Activated CD4-positive, alpha-beta T cell treated with anti-CD3 and anti-CD28 coated beads, Interleukin-2, amount 50 U/mL, for 16 hours (primary cell): ENCODE data around the gene AFF1.
"Not testable (repeated sequence)": the region's sequence is repeated elsewhere in the genome, so short reads cannot be mapped to it uniquely, and the experiment has no call there.

Experiments used
- DNase-seq: peaks from one replicate; pipeline ENCODE4 v3.0.0-alpha.2; 2020

AFF1 gene

GRCh38 chr4:86989658-86990057 is 54.8 kb downstream of the AFF1 start:
- not testable (repeated sequence) for DNase-seq

- no peak for DNase-seq
These were observed 55.7 kb downstream of the AFF1 start for GRCh38 chr4:86990510-86990909.

DNA sequence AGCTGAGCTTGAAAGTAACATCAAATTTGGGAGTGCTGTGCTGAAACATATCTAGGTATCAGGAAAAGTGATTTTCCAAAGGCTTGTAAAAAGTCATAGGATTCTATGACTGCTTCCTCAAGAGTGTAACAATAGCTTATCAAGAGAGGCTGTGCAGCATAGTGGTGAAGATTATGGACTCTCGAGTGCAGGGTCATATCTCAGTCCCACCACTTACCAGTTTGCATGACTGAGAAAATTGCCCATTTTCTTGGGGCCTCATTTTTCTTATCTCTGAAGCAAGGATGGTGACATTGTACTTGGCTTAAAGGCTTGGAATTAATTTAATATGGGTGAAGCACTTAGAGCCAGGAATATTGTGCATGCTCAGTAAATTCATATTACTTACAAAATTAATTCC is 57.2 kb downstream of the AFF1 start:
- no peak for DNase-seq

DNA sequence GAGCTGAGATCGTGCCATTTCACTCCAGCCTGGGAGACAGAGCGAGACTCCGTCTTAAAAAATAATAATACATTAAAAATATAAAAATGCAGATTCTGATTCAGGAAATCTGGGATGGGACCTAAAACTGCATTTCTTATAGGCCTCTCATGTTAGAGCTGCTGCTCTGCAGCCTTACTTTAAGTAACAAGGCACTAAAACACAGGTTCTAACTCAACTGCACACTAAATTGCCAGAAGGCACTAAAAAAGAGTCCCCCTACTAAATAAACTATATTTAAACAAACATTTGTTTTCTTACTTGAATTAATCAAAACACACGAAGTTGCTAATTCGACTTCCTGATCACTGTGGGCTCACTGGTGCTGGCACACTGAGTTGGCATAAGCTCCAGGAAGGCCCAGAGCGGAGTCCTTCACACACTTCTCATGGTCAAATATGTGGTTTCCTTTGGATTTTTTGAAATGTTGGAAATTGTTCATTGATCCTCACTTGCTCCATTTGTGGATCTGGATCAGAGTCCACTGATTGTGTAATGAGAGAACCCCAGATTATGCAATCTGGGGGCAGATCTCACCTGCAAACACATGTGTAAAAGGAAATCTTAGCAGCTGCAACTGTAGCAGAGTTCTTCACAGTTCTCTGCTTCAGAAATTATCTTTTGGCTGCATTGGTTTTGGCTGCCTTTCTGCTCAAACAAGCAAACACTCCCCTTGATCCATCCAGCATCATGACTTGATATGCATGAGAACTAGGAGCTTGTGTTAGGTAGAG is 59.3 kb downstream of the AFF1 start:
- no peak for DNase-seq

- no peak for DNase-seq
These were observed 59.9 kb downstream of the AFF1 start for GRCh38 chr4:86994686-86995085.

DNA sequence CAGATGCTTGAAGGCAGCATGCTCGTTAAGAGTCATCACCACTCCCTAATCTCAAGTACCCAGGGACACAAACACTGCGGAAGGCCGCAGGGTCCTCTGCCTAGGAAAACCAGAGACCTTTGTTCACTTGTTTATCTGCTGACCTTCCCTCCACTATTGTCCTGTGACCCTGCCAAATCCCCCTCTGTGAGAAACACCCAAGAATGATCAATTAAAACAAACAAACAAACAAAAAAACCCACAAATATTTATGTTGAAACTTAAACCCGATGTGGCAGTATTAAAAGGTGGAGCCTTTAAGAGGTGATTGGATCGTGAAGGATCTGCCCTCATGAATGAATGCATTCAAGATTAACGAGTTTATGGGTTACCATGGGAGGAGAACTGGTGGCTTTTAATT is 61.7 kb downstream of the AFF1 start:
- DNase-seq: not testable (repeated sequence)

GRCh38 chr4:86999136-86999643 is 64.4 kb downstream of the AFF1 start:
- DNase-seq: no peak

DNA sequence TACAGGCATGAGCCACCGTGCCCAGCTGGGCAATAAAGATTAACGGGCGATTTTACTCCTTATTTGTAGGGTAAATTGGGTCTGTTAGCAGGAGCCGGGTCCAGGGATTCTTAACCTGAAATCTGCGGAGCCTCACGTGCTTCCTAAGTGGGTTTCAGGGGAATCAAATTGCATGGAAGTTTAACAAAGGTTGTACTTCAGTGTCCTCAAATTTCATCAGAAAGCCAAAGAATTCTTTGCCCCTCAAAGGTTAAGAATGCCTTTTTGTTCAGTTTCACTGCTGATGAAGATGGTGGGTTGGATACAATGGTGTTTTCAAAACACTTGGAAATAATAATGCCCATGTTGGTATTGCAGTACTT is 67.9 kb downstream of the AFF1 start:
- DNase-seq: no peak

- DNase-seq: no peak
These were observed 68.5 kb downstream of the AFF1 start for GRCh38 chr4:87003266-87003665.

GRCh38 chr4:87005369-87005689 is 70.5 kb downstream of the AFF1 start:
- no peak for DNase-seq

GRCh38 chr4:87005690-87006425 is 71.0 kb downstream of the AFF1 start:
- peak; percentile 73 for DNase-seq

GRCh38 chr4:87006426-87006675 is 71.5 kb downstream of the AFF1 start:
- DNase-seq: no peak

GRCh38 chr4:87006676-87007527 is 72.1 kb downstream of the AFF1 start:
- peak; percentile 92 for DNase-seq

DNA sequence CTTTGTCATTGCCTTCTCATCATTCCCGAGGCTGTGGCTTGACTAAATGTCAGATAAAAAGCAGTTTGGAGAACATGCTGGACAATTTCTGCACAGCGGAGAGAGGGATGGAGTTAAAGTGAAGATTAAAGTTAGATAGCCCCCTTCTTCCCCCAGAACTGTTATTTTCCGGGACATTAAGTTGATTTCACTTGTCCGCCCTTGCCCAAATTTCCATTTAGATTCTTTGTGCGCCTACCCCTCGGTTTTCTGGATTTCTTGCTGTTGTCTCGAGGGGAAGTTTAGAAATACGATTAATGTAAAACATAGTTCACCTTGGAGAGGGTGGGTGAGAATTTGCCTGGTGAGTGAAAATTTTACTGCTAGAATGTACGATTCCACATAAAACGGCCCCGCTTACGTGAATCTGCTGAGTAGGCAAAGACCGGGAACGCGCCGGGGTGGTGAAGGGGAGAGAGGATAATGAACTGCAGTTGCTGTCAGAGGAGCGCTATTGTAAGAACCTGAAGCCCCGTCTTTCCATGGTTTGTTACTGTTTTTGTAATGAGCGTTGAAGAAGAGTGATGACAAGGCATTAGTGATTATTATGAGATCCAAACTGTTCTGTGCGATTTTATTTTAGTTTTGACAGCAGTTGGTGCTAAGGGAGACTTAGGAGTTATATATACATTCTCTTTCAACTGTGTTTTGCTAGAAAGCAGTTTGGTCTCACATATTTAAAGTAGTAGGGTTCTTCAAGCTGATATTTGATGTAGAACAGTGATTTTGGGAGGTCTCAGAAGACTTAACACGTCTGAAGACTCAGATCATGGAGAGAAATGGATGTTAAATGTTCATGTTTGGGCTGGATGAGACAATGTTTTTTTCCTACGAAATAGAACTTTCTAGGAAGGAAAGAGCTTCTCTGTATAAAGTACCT is 73.0 kb downstream of the AFF1 start:
- peak; percentile 44 for DNase-seq

GRCh38 chr4:87009095-87009648 is 74.4 kb downstream of the AFF1 start:
- no peak for DNase-seq

DNA sequence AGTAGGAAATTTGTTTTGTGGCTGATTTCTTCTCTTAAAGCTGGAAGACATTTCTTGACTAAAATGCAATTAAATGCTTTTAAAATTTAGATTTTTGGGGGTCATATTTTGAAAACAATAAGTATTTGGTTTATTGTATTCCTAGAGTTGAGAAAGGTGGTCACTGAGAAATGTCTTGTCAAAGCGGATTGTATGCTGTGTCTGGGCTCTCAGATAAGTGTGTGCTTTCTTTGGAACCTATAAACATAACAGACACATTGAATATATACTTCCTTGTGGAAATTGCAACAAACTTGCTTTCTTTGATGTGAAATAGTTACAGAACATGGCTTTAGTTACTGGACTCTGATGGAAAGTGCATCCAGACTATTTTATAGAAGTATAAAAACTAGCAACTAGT is 75.4 kb downstream of the AFF1 start:
- no peak for DNase-seq

DNA sequence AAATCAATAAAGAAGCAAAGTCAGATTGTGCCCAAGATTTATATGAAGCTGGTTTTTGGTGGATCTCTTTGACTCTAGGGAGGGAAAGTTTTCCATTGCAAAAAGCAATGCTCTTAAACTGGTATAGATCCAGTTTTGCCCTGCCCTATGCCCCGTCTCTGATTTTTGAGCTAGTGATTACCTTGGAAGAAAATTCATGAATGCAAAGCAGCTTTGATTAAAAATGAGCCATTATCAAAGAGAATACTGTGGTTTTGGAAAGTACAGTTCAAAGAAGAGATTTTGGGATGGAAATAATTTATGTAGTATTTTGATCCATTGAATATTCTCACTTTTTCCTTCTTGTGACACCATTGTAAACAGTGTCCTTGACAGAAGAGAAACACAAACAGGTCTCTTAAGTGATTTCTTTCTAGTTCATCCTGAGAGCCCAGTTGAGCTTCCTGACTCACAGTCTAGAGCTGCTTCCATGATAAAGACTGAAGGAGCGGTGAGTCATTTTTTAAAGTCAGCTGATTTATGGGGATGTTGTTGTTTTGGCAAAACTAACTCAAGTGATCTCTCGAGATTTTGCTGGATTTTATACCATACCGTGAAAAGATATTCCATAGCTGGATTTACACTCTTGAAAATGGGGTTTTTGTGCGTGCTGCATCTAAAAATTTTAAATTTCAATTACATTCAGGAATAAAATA is 76.7 kb downstream of the AFF1 start:
- DNase-seq: no peak

GRCh38 chr4:87012265-87012953 is 77.6 kb downstream of the AFF1 start:
- DNase-seq: no peak

GRCh38 chr4:87012954-87013308 is 78.1 kb downstream of the AFF1 start:
- not testable (repeated sequence) for DNase-seq

- no peak for DNase-seq
These were observed 79.5 kb downstream of the AFF1 start for GRCh38 chr4:87014284-87014782.

GRCh38 chr4:87015416-87015815 is 80.6 kb downstream of the AFF1 start:
- no peak for DNase-seq
